GM18498 (cell line): ENCODE data around the gene FOXF1.

Experiments used
- ATAC-seq: cut with Tn5 transposase; IDR thresholded peaks from one replicate; pipeline ENCODE4 v1.9.1; 2021; ENCODE audit warnings: mild to moderate bottlenecking, moderate library complexity; ENCODE audit not compliant: unreplicated experiment

Gene FOXF1

DNA sequence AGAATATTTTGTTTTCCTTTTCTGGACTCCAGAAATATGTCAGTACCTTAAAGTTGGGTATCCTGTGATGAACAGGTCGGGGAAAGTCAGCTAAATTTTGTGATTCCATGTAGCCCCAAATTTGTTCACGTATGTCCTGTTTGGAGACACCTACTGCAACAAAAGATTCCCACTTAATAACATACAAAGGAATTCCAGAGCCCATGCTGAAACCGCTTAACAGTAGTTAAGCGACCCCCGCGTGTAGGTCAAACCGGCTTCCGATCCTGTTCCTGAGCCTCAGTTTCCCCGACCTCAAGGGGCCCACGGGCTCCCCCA, 44.2 kb downstream of the FOXF1 start:
- no peak for ATAC-seq

DNA sequence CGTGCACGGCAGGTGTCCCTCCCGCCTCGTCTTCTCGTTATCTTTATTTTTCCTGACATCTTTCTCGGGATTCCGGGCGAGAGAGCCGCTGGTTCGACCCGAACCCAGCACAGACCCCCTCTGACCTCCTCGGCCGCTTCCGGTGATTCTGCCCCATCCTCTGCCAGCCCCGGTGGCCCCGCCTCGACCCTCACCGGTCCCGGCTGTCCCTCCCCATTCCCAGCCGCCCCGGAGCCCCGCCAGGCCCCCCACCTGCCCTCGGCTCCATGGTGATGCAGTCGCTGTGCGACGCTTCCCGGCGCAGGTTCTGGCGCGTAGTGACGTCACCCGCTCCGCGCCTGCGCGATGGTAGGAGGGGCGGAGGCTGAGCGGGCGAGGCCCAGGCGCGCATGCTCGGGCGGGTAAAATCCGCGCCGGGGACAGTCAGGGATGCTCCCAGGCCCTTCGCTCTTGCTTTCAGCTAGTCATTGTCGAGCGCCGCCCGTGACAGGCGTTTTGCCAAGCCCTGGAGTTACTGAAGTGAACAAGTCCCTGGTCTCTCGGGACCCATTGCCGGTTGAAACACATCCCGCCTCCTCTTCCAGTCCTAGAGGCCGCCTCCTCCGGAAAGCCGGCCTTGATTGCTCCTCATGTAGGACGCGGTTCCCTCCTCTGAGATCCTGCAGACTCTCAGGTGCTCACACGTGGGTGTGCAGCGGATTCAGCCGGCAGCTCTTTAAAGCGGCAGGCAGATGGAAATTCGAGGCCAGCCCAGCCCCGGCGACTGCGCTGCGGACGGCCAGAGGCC, 44.8 kb downstream of the FOXF1 start, which contains the start of gene MTHFSD:
TSS of gene MTHFSD (minus strand) at position 319 of the 787 bp plus-strand sequence. CDS start at position 268, 51 bp downstream.
- peak; percentile 92 for ATAC-seq

DNA sequence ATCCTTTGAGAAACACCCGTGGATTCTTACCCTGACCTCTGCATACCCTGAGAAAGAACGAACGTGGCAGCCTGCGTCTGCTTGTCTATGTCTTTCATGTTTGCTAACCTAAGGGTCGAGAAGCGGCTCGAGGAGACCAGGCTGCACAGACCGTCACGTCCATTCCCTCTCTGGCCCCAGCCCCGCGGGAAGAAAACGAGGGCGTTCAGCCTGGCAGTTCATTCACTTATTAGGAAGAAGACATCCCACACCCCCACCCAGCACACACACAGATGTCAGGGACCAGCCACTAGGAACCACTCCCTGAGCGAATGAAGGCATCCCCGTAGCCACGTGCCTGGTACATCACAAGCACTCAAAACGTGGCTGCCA, 45.4 kb downstream of the FOXF1 start:
- no peak for ATAC-seq

DNA sequence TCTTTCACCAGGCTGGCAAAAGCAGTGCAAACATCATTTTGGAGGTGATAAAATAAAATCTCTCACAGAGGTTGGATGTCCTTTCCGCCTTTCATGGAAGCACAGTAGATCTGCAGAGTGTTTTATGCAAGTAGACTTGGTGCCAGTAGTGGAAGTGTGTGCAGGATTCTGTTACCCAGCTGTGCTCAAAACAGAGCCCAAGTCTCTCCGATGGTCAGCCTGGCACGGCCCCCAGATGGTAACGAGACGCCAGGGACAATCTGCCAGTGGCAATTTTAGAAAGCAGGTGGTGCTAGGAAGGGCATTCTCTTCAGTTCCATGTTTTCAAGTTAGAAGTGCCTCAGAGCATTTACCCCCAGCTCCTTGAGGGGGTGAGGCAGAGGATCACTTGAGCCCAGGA, 46.2 kb downstream of the FOXF1 start:
- no peak for ATAC-seq

DNA sequence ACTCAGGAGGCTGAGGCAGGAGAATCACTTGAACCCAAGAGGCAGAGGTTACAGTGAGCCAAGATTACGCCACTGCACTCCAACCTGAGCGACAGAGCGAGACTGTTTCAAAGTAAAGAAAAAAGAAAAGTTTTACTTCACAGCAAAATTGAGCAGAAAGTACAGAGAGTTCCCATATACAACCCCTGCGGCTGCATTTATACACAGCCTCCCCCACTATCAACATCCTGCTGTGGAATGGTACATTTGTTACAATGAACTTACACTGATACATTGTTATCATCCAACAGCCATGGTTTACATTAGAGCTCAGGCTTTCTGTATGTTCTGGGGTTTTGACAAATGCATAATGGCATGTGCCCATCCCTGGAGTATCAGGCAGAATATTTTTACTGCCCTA, 47.3 kb downstream of the FOXF1 start:
- ATAC-seq = no peak

DNA sequence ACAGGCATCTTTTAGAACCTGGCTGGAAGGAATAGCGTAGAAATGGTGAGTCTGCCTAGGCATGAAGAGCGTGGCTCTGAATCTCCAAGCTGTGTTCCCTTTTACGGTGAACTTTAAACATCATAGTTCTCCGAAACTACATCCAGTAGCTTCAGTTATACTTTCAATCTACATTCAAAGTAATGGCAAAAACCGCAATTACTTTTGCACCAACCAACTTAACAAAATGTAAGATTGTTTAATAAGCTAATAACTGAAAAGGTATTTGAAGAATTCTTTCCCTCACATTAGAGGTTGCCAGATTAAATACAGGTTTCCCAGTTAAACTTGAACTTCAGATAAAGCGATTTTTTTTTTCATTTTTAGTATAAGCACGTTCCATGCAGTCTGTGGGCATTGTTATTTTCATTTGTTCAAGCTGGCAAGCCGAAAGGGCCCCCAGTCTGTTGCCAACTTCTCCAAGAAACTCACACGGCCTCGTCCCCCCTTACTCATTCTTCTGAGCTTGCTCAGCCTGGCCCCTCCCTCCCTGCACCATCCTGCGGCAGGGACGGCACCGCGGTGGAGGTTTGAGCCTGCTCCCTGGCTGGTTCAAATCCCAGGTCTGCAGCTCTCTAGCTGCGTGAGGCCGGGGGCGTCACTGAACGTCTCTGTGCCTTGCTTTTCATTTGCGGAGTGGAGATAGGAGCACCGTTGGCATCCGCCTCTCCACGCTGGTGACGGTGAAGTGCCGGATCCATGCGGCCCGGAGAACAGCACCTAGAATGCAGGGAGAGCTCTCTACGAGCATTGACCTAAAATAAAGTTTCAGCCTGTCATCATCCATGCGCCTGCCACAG, 48.2 kb downstream of the FOXF1 start:
- no peak for ATAC-seq

DNA sequence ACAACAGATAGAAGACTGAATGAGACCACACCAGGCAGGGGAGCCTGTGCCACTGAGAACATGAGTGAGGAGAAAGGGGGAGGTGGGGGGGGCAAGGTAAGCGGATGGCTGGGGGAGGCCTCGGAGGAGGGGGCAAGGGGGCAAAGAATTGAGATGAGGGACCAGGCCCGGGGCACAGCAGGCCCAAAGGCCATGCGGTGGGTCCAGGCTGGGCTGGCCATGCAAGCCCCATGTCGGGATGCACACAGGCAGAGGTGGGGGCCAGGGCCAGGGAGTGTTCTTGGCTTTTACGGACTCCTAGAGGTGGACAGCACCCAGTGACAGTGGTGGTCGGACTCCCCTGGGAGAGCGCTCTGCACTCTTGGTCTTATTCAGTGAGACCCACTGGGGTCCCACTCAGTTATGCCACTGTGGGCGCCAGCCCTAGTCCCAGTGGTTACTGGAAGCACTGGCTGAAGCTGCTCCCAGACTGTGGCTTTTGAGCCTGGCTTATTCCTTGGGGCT, 49.5 kb downstream of the FOXF1 start:
- ATAC-seq = no peak

DNA sequence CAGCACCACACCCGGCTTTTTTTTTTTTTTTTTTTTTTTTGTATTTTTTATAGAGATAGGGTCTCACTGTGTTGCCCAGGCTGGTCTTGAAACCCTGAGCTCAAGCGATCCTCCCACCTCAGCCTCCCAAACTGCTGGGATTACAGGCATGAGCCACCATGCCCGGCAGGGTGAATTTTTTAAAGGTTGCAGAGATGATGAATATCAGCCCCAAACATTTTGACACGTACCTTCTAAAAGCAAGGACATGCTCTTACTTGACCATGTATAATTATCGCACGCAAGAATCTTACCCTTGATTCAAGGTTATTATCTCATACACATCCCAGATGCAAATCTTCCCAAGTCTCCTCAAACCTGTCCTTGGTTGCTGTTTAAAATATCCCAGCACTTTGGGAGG, 52.0 kb downstream of the FOXF1 start:
- no peak for ATAC-seq

DNA sequence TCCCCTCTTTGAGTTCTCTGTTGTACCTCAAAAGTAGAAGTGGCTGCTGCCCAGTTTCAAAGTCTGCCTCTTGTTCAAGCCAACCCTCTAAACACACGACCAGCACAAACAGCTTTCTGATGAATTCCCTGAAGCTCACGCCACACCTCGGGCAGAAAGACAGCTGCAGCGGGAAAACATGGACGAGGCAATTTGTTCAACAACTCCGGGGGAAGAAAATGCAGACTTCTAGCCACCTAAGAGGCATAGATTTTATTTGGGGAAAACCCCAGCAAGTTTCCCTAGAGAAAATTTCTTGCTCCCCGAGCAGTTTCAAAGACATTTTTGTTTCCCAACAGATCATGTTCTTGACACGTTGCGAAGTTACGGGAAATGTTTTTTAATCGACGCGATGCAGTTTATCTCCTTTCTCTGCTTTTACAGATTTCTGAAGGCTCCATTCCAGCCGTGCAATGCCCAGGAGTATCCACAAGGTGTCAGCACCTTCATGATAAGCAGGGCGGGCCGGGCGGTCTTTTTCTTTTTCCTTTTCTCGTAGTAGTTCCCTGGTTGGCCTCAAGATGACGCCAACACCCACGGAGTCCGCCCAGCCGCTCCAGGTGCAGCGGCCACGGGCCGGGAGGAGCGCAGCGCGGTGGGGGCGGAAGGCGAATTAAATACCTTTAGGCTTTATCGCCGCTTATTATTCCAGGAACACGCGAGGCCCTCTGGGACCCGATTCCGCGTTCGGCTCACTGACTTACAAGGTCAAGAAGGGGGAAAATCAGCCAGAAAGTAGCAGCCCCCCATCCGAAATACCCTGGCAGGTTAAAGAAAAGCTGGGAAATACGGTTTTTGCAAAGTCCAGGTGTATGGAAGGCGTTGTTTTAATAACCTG, 53.4 kb downstream of the FOXF1 start:
- peak; percentile 53 for ATAC-seq
